HEK293T (cell line): Measurements from ENCODE around the gene PODNL1.
"Not testable (repeated sequence)": the region's sequence is repeated elsewhere in the genome, so short reads cannot be mapped to it uniquely, and the experiment has no call there.

ENCODE experiments used
- CTCF ChIA-PET: fragments of 350-600 bp; formaldehyde crosslinking; extraction: SDS; loops from one replicate; lab custom pipeline; 2021; ENCODE audit warnings: antibody characterized with exemption, inconsistent platforms; lab: Yijun Ruan, JAX
- POLR2A ChIA-PET: fragments of 350-600 bp; formaldehyde crosslinking; extraction: SDS; loops from one replicate; lab custom pipeline; 2020; ENCODE audit warnings: antibody characterized with exemption, inconsistent platforms; lab: Yijun Ruan, JAX
- DNase-seq: peaks from one replicate; pipeline ENCODE4 v3.0.0; 2012; ENCODE audit warnings: mixed read lengths; ENCODE audit errors: extremely low spot score
- ARNT ChIP-seq: fragments of 450-650 bp; IDR thresholded peaks from 2 replicates; pipeline ENCODE4 v1.6.1; 2017; ENCODE audit warnings: mild to moderate bottlenecking
- BHLHE40 ChIP-seq: fragments of 450-650 bp; IDR thresholded peaks from 2 replicates; pipeline ENCODE4 v1.6.1; 2016; ENCODE audit warnings: mild to moderate bottlenecking, moderate library complexity, borderline replicate concordance
- CTBP1 ChIP-seq: fragments of 450-650 bp; IDR thresholded peaks from 2 replicates; pipeline ENCODE4 v1.6.1; 2016; ENCODE audit warnings: borderline replicate concordance
- ELF4 ChIP-seq: fragments of 450-650 bp; IDR thresholded peaks from 2 replicates; pipeline ENCODE4 v1.6.1; 2017; ENCODE audit warnings: antibody characterized with exemption
- FOXA1 ChIP-seq: fragments of 450-650 bp; IDR thresholded peaks from 2 replicates; pipeline ENCODE4 v1.6.1; 2016; ENCODE audit warnings: mild to moderate bottlenecking
- FOXK2 ChIP-seq: fragments of 450-650 bp; IDR thresholded peaks from 2 replicates; pipeline ENCODE4 v1.6.1; 2016; ENCODE audit warnings: mild to moderate bottlenecking
- FOXM1 ChIP-seq: fragments of 450-650 bp; IDR thresholded peaks from 2 replicates; pipeline ENCODE4 v1.6.1; 2017; ENCODE audit warnings: mild to moderate bottlenecking, borderline replicate concordance
- HDGF ChIP-seq: fragments of 450-650 bp; IDR thresholded peaks from 2 replicates; pipeline ENCODE4 v1.6.1; 2017; ENCODE audit warnings: antibody characterized with exemption, borderline replicate concordance
- L3MBTL2 ChIP-seq: fragments of 450-650 bp; conservative IDR thresholded peaks from 2 replicates; pipeline ENCODE4 v1.6.1; 2016; ENCODE audit warnings: mild to moderate bottlenecking
- LEF1 ChIP-seq: fragments of 450-650 bp; IDR thresholded peaks from 2 replicates; pipeline ENCODE4 v1.6.1; 2017; ENCODE audit warnings: mild to moderate bottlenecking, borderline replicate concordance
- NFRKB ChIP-seq: fragments of 450-650 bp; IDR thresholded peaks from 2 replicates; pipeline ENCODE4 v1.6.1; 2016; ENCODE audit warnings: mild to moderate bottlenecking, moderate library complexity
- SP1 ChIP-seq: fragments of 450-650 bp; IDR thresholded peaks from 2 replicates; pipeline ENCODE4 v1.6.1; 2017
- SUZ12 ChIP-seq: fragments of 450-650 bp; IDR thresholded peaks from 2 replicates; pipeline ENCODE4 v1.6.1; 2016; ENCODE audit warnings: mild to moderate bottlenecking
- TARDBP ChIP-seq: fragments of 450-650 bp; IDR thresholded peaks from 2 replicates; pipeline ENCODE4 v1.6.1; 2016
- ZNF384 ChIP-seq: fragments of 450-650 bp; IDR thresholded peaks from 2 replicates; pipeline ENCODE4 v1.6.1; 2016
- TF ChIP-seq, protein P1 (sequence below): fragments of 450-650 bp; IDR thresholded peaks from 2 replicates; pipeline ENCODE4 v1.6.1; 2016

The PODNL1 gene

DNA sequence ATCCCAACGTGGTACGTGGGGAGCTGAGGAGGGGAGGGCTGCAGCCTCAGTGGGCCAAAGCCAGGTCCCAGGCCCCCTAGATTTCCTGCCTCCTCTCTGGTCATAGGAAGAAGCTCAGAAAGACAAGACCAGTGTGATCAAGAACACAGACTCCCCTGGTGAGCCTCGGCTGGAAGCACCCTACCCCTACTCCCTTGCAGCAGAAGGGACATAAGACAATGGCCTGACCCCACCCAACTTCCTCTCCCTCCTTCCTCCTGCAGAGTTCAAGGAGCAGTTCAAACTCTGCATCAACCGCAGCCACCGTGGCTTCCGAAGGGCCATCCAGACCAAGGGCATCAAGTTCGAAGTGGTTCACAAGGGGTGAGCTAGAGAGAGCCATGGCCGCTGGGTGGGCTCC, 11.5 kb downstream of the PODNL1 start:
- CTCF ChIA-PET, result no interaction called here
- no peak for DNase-seq
- POLR2A ChIA-PET, result no interaction called here
- TF ChIP-seq FOXA1 (no peak), FOXK2 (no peak), ELF4 (no peak), SUZ12 (no peak), CTBP1 (no peak), NFRKB (no peak), SP1 (no peak), L3MBTL2 (no peak), LEF1 (no peak), HDGF (no peak)

DNA sequence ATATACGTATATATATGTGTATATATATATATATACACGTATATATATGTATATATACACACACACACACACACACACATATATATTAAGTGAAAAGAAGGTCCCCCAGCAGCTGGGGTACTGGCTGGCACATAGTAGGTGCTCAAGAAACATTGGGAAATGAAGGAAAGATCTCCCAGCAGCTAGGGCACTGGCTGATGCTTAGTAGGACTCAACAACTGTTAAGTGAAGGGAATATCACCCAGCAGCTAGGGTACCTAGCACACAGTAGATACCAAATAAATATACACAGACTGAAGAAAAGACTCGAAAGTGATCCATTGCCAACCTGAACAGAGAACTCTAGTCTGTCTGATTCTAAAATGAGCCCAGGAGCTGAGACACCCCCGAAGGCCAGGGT, 12.2 kb downstream of the PODNL1 start:
- CTCF ChIA-PET, result no interaction called here
- no peak for TF ChIP-seq ELF4
- TF ChIP-seq FOXM1, result no peak
- POLR2A ChIA-PET, result no interaction called here
- no peak for DNase-seq

DNA sequence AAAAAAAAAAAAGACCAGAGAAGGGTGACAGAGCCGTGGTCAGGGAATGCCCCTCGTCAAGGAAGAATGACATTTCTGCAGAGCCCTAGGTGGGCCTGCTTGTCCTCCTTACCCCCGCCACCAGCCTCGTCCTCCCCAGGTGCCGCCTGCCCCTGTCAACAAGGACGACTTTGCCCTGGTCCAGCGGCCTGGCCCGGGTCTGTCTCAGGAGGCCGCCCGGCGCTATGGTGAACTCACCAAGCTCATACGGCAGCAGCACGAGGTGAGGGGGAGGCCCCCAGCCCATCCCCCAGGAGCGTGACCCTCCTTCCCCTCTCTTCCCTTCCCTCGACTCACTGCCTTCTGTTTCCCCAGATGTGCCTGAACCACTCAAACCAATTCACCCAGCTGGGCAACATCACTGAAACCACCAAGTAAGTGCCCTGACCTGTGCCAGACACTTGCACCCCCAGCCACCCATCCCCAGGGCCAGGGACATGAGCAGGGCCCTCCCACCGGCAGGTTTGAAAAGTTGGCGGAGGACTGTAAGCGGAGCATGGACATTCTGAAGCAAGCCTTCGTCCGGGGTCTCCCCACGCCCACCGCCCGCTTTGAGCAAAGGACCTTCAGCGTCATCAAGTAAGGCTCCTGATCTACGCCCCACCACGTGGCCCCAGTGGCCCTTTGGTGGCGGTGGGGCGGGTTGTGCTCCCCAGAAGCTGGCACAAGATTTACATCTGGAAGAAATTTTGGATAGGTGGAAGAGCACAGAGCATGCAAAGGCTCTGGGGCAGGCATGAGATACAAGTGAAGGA, 14.8 kb downstream of the PODNL1 start:
- no peak for DNase-seq
- TF ChIP-seq NFRKB (no peak), L3MBTL2 (no peak), SP1 (no peak), FOXK2 (no peak), ZNF384 (no peak), LEF1 (no peak), ARNT (no peak)
- CTCF ChIA-PET, result no interaction called here
- POLR2A ChIA-PET, result no interaction called here

DNA sequence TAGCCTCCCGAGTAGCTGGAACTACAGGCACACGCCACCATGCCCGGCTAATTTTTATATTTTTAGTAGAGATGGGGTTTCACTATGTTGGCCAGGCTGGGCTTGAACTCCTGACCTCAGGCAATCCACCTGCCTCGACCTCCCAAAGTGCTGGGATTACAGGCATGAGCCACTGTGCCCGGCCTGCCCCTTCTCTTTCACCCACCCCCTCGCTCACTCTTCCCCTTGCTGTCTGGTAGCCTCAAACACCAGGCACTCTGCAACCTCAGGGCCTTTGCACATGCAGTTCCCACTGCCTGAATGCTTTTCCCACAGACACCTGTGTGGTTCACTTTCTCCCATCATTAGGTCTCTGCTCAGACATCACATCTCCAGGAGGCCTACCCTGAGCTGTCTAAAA, 16.1 kb downstream of the PODNL1 start:
- CTCF ChIA-PET, DNase-seq, POLR2A ChIA-PET: not testable (repeated sequence)

DNA sequence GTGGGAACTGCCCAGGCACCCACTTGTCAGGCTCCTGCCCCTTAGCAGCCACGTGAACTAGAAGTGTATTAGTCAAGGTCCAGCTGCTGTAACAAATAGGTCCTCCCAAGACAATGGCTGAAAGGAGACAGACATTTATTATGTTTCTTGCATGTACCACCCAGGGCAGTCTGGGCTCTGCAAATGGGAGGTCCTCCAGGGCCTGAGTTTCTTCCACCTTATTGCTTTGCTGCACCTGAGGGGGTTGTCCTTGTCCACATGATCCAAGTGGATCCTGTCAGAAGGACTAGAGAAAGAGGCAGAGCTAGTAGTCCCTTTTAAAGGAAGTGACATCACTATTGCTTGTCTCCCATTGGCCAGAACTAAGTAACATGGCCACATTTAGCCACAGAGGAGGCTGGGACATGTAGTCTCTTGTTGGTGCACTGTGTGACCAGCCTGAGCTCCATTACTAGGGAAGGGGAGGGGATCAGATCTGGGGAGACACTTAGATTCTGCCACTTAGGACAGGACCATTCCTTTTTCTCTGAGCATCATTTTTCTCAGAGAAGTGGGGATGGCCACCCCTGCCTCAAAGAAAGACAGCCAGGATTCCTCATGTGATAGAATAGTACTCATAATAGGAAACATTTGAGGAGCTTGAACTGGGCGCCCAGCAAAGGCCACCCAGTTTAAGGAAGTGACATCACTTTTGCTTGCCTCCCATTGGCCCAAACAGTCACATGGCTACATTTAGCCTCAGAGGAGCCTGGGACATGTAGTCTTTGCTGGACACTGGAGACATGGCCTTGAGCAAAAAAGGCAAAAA, 17.1 kb downstream of the PODNL1 start:
- ChIA-PET CTCF (interaction anchor here (0.6 kb wide), 1 partner anchor 64 kb away, joined by 3 read pairs; no protein-coding TSS in a partner anchor), POLR2A (interaction anchor here (0.8 to 1.2 kb wide), 2 partner anchors 13 to 32 kb away, joined by 3 to 5 read pairs; partner anchors contain the start of gene DCAF15)
- TF ChIP-seq LEF1, result no peak
- no peak for TF ChIP-seq SP1
- TF ChIP-seq HDGF, result no peak
- TF ChIP-seq, protein P1, sequence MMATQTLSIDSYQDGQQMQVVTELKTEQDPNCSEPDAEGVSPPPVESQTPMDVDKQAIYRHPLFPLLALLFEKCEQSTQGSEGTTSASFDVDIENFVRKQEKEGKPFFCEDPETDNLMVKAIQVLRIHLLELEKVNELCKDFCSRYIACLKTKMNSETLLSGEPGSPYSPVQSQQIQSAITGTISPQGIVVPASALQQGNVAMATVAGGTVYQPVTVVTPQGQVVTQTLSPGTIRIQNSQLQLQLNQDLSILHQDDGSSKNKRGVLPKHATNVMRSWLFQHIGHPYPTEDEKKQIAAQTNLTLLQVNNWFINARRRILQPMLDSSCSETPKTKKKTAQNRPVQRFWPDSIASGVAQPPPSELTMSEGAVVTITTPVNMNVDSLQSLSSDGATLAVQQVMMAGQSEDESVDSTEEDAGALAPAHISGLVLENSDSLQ, result no peak
- TF ChIP-seq SUZ12, result no peak
- no peak for TF ChIP-seq NFRKB
- no peak for TF ChIP-seq L3MBTL2
- TF ChIP-seq CTBP1, result no peak
- TF ChIP-seq FOXA1, result no peak
- TF ChIP-seq TARDBP, result no peak
- DNase-seq, result peak; percentile 53

DNA sequence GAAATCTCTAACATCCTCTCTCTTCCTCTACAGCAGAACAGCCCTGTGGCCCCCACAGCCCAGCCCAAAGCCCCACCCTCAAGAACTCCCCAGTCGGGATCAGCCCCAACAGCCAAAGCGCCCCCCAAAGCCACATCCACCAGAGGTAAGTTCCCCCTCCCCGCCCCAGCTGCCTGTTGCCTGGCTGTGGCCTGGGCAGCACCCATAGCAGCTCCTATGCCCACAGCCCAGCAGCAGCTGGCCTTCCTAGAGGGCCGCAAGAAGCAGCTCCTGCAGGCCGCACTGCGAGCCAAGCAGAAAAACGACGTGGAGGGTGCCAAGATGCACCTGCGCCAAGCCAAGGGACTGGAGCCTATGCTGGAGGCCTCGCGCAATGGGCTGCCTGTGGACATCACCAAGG, 17.7 kb downstream of the PODNL1 start:
- ChIA-PET POLR2A (interaction anchor here (0.8 to 1.2 kb wide), 2 partner anchors 13 to 32 kb away, joined by 3 to 5 read pairs; partner anchors contain the start of gene DCAF15), CTCF (no interaction called here)
- TF ChIP-seq ZNF384, result no peak
- TF ChIP-seq SP1, result no peak
- no peak for TF ChIP-seq TARDBP
- no peak for TF ChIP-seq FOXK2
- TF ChIP-seq NFRKB, result no peak
- TF ChIP-seq L3MBTL2, result no peak
- TF ChIP-seq FOXA1, result no peak
- TF ChIP-seq, protein P1, result no peak
- no peak for TF ChIP-seq ARNT
- TF ChIP-seq ELF4, result no peak
- TF ChIP-seq FOXM1, result no peak
- TF ChIP-seq LEF1, result no peak
- TF ChIP-seq CTBP1, result no peak
- no peak for TF ChIP-seq SUZ12
- TF ChIP-seq BHLHE40, result no peak
- TF ChIP-seq HDGF, result no peak

More for the DNA sequence above, 17.7 kb downstream of the PODNL1 start:
- DNase-seq, result no peak
